Activated effector memory CD4-positive, alpha-beta T cell treated with anti-CD3 and anti-CD28 coated beads, Interleukin-2, amount 50 U/mL, for 16 hours (primary cell): ENCODE measurements around the gene FOXL2.
A peak's percentile ranks its signal among the peaks of the same experiment; 100 is the strongest.
"Not testable (repeated sequence)": the region's sequence is repeated elsewhere in the genome, so short reads cannot be mapped to it uniquely, and the experiment has no call there.

Source experiments
- DNase-seq: peaks from one replicate; pipeline ENCODE4 v3.0.0-alpha.2; 2020

Gene FOXL2

DNA sequence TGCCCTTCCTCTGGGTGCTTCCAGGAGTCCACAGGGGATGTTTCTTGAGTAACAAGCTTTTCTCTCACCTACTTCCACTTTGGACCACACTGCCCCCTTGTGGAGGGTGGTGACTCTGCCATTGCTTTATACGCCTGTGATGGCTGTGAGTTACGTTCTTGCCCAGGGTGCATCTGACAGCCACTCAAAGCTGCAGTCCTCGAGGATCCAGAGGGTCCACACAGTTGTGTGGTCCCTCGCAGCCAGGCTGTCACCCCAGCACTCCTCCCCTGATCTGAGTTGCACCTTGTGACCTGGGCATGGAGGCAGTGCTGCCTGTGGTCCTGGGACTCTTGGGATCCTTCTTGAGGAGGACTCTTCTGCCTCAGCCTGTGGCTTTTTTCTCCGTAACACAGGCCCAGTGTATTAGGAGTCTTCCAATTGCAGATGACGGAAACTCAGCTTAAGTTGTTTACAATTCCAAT lies 23.4 kb downstream of the FOXL2 start:
- DNase-seq = peak; percentile 93

DNA sequence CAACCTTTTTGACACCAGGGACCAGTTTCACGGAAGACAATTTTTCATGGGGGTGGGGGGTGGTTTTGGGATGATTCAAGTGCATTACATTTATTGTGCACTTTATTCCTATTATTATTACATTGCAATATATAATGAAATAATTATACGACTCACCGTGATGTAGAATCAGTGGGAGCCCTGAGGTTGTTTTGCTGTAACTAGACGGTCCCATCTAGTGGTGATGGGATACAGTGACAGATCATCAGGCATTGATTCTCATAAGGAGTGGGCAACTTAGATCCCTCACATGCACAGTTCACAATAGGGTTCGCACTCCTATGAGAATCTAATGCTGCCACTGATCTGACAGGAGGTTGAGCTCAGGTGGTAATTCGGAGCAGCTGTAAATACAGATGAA lies 24.5 kb downstream of the FOXL2 start:
- DNase-seq = not testable (repeated sequence)

DNA sequence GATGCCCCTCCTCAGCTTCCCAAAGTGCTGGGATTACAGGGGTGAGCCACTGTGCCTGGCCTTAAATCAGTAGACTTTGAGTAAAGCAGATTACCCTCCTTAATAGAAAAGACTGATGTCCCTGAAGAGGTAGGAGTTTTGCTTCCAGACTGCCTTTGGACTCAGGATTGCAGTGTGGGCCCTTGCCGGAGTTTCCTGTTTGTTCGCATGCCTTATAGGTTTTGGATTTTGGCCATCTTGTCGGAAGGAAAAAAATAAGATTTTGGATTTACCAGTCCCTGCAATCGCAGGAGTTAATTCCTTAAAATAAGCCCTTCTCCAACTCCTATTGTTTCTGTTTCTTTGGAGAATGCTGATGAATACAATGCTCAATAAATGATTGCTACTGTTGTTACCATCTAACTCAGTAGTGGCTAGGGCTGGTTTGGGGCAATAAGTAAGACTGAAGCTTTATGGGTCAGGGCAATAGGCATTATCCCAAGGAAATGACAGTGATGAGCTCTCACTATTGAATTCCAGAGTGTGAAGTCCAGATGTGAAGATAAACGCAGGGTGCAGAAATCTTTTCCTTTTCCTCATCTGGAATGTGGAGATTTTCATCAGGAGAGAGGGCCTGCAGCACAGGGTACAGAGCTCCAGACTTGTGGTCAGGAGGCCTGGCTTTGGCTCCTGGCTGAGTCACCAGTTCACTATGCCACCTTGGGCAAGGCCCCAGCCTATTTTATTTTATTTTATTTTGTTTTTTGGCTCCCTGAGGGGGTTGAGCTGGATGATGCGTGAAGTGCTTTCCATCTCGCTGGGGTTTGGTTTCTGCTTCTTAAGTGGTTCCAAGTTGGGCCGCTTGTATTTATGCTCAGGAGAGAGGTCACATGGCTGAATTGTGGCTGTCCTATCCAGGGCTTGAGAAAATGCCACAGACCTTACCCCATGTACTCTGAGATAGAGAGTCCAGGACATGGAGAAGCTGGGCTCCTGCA lies 25.3 kb downstream of the FOXL2 start:
- no peak for DNase-seq

GRCh38 chr3:138919325-138919724 lies 27.6 kb downstream of the FOXL2 start:
- DNase-seq = no peak

- no peak for DNase-seq
These were observed 30.1 kb downstream of the FOXL2 start for GRCh38 chr3:138916824-138917223.

DNA sequence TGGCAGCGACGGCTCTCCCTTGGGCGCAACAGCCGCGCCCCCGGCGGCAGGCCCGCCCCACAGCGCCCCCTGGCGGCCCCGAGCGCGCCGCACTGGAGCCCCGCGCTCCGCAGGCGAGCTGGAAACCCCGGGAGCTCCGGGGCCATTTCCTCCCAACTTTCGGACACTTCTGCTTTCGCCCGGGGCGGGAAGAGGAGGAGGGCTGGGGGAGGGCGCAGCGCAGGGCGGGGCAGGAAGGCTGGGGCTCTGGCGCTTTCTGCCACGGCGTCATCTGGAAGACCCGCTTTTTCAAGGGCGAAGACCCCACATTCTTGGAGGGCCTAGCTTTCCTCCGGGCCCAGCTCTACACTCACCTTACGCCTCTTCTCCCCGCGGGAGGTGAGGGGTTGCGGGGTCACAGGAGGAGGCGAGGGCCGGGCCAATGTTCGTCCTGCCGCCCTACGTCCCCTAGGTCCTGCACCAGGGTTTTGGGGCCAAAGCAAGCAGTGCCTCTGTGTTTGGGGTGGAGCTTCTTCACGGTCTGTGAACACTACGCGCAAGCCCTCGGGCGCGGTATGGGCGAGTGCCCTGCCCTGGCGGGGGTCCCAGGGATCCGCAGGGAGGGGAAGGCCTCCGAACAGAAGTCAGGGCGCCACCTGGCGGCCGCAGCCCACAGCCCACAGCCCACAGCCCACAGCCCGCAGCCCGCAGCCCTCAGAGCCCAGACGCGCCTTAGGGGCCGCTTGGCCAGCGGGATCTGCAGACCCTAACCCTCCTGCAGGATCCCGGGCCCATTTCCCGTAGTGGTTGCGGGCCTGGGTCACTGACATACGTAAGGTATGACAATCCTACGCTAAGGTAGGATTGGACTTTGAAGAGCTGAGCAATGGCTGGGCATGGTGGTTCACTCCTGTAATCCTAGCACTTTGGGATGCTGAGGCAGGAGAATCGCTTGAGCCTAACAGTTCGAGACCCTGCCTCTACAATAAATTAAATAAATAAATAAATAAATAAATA lies 31.1 kb downstream of the FOXL2 start:
- DNase-seq = peak; percentile 92

DNA sequence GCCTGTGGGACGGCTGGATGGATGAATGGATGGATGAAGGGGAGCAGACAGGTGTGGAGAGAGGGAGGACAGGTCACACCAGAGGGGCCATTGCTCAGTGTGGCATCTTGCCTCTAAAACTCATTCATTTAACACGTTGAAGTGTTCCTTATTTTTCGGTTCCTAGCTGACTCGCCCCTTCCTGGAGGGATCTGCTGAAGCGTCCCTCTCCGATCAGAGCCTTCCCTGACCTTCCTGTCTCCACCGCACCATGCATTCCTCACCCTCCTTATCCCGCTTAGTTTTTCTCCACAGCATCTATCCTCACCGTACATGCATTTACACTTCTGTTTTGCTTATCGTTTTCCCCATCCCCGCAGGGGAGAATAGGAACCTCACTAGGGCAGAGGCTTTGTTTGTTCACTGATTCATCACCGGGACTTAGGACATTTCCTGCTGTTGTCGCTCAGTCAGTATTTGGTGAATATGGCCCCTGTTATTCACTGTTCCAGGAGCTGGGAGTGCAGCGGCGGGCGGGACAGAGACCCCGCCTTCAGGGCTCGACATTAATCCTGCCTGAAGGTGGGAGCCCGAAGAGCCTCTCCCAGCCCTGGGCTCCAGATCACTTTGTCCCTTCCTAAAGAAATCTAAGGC lies 32.0 kb downstream of the FOXL2 start:
- DNase-seq = no peak

GRCh38 chr3:138913766-138914165 lies 33.2 kb downstream of the FOXL2 start:
- DNase-seq = no peak

DNA sequence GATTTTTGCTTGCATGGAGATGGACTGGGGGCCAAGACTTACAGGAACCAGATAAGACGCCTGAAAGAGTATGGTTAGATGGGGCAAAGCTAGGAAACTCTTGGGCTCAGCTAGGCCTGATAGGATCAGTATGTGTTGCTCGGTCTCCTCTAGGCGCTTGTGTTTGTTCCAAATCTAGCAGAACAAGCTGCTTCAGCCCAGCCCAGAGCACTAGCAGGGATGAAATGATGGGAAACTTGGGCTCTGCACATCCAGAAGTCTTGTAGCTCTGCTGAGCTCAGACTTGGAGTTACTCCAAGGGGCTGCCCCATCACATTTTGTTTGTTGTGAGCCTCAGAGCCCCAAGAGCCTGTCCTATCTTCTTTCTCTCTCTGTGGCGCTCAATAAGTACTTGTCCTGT lies 34.7 kb downstream of the FOXL2 start:
- no peak for DNase-seq

DNA sequence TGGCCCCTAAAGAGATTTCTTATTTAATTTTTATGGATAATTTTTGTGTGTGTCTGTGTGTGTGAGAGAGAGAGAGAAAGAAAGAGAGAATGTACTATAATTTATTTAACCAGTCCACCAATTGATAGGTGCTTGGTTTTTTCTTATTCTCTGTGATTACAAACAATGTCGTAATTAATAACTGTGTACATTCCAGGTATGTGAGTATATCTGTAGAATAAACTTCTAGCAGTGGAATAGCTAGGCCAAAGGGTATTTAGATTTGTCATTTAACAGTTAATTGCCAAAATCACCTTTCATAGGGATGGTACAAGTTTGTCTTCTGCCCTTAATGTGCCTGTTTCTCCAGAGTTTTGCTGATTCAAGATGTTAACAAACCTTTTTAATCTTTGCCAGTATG lies 35.3 kb downstream of the FOXL2 start:
- DNase-seq = no peak

DNA sequence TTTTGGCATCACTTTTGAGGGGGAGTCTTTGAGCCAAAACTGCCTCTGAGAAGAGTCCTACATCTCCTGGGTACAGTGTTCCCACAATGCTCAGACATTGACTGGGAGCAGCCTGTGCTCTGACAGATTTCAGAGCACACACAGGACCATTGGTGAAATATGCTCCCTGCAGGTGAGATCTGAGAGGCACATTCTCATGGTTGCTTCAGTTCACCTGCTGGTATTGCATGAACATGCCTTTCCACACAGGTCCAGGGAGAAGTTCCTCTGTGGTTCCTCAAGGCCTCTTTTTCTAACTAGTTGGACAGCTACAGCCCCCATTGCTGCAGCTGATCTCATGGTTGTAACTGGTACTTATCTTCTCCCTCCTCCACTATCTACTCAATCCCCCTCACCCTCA lies 37.0 kb downstream of the FOXL2 start:
- no peak for DNase-seq

- DNase-seq = no peak
These were observed 38.1 kb downstream of the FOXL2 start for GRCh38 chr3:138908846-138909245.

- DNase-seq = no peak
These were observed 39.4 kb downstream of the FOXL2 start for GRCh38 chr3:138907539-138907938.

DNA sequence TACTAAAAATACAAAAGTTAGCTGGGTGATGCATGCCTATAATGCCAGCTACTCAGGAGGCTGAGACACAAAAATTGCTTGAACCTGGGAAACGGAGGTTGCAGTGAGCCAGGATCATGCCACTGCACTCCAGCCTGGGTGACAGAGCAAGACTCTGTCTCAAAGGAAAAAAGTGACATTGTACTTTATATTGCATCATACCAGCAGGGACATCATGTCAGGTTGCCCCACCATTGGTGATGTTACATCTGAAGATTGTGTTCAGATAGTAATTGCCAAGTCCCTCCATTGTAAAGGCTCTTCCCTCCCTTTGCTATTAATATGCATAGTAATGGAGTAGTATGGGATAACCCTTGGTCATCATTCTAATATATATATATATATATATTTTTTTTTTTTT lies 44.8 kb downstream of the FOXL2 start:
- no peak for DNase-seq

DNA sequence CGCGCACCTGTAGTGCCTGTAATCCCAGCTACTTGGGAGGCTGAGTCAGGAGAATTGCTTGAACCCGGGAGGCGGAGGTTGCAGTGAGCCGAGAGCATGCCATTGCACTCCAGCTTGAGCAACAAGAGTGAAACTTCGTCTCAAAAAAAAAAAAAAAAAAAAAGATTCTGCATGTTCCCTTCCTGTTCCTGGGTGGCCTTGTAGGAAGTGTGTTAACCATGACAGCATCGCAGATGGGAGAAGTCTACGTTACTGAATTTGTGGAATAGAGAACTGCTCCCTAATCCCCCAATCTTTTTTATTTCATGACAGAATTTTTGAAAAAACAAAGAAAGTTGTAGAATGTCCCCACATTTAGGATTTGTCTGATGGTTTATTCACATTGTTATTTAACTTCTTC lies 45.4 kb downstream of the FOXL2 start:
- DNase-seq = no peak

GRCh38 chr3:138899351-138899991 lies 47.5 kb downstream of the FOXL2 start:
- no peak for DNase-seq

- DNase-seq = no peak
These were observed 48.2 kb downstream of the FOXL2 start for GRCh38 chr3:138898708-138899107.

GRCh38 chr3:138898301-138898700 lies 48.6 kb downstream of the FOXL2 start:
- DNase-seq = no peak
